GM23248 (cell line): ENCODE data around the gene MYF6.

Experiments used
- EZH2 ChIP-seq: fragments of 200-600 bp; sonication (generic); IDR thresholded peaks from 2 replicates; pipeline ENCODE4 v1.6.1; 2018; ENCODE audit warnings: antibody characterized with exemption, mild to moderate bottlenecking; ENCODE audit not compliant: insufficient read depth, poor library complexity, severe bottlenecking
- EZH2phosphoT487 ChIP-seq: fragments of 200-600 bp; sonication (generic); IDR thresholded peaks from 2 replicates; pipeline ENCODE4 v1.6.1; 2018; ENCODE audit warnings: antibody characterized with exemption, moderate library complexity, mild to moderate bottlenecking, low read depth; ENCODE audit not compliant: insufficient read depth

- TF ChIP-seq EZH2 (no peak), EZH2phosphoT487 (no peak)
Measured at GRCh38 chr12:80715713-80716249, 8.3 kb downstream of the MYF6 start.
